HEK293 (cell line): ENCODE results near the gene PNCK.

Experiments
- SALL2 ChIP-seq: fragments of 450-650 bp; formaldehyde crosslinking; IDR thresholded peaks from 2 replicates; pipeline ENCODE4 v1.5.0; 2017; ENCODE audit warnings: missing biosample characterization, mild to moderate bottlenecking, missing genetic modification characterization, borderline replicate concordance
- SETDB1 ChIP-seq: IDR thresholded peaks from one replicate; pipeline ENCODE4 v1.6.1; 2017; ENCODE audit warnings: mild to moderate bottlenecking, low read length, moderate library complexity, mixed read lengths; ENCODE audit not compliant: insufficient read length
- ZNF16 ChIP-seq: fragments of 450-650 bp; formaldehyde crosslinking; IDR thresholded peaks from 2 replicates; pipeline ENCODE4 v1.5.1; 2016; ENCODE audit warnings: low read depth, missing biosample characterization, missing genetic modification characterization
- ZNF202 ChIP-seq: fragments of 450-650 bp; formaldehyde crosslinking; IDR thresholded peaks from 2 replicates; pipeline ENCODE4 v1.5.1; 2016; ENCODE audit warnings: missing biosample characterization, missing genetic modification characterization, borderline replicate concordance
- ZNF274 ChIP-seq, 2 experiments: fragments of 200-500 bp in 1 of 2; fragments of 450-650 bp in 1 of 2; sonication (Bioruptor generic) in 1 of 2; formaldehyde crosslinking in 1 of 2; IDR thresholded peaks; 2 replicates each; pipeline versions ENCODE4 v1.5.1 to v1.6.1; 2014 to 2016; ENCODE audit warnings: borderline replicate concordance in 1 of 2, inconsistent platforms in 1 of 2, low read length in 1 of 2, missing biosample characterization in 1 of 2, missing genetic modification characterization in 1 of 2
- ZNF777 ChIP-seq: fragments of 450-650 bp; formaldehyde crosslinking; IDR thresholded peaks from 2 replicates; pipeline ENCODE4 v1.5.1; 2017; ENCODE audit warnings: missing biosample characterization, missing genetic modification characterization, borderline replicate concordance
- ZNF792 ChIP-seq: fragments of 450-650 bp; formaldehyde crosslinking; IDR thresholded peaks from 2 replicates; pipeline ENCODE4 v1.5.1; 2016; ENCODE audit warnings: missing biosample characterization, missing genetic modification characterization
- TF ChIP-seq, protein P1 (sequence below): fragments of 450-650 bp; formaldehyde crosslinking; IDR thresholded peaks from 2 replicates; pipeline ENCODE4 v1.5.1; 2016; ENCODE audit warnings: missing biosample characterization, missing genetic modification characterization

DNA sequence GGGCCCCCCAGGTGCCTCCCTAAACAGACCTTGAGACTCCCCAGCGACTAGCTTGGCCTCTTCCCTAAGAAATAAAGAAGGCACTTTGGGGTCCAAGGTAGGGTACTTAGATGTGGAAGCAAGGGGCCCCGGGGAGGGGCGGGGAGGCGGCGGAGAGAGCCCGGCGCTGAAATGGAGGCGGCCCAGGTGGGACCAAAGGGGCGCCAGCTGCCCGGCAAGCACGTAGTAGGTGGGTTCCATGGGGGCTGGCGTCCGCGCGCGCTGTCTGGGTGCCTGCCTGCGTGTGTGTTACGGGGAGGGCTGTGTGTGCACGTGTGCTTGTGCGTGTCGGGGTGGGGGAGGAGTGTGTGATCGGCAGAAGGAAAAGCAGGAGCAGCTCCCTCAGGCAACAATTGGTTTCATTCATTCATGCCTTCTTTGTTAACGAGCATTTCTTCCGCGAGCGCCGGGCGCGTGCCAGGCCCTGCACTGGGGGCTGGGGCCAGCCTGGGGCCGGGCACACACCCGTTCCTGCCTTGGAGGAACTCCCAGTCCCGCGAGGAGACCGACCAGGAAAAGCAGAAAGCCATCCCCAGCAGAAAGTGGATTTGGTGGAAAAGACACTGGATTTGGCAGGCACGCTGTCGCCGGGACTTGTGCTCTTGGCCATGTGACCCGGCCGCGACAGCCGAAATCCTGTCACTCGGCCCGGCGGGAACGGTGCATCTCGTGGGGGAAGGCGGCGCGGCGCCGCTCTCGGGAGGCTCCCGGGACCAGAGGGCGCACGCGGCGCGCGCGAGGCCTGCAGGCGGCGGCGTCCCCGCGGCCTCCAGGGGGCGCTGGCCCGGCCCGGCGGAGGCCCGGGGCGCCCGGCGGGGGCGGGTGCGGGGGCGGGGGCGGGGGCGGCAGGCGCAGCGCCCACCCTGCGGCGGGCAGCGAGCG is 29.9 kb downstream of the PNCK start:
- TF ChIP-seq, protein P1, sequence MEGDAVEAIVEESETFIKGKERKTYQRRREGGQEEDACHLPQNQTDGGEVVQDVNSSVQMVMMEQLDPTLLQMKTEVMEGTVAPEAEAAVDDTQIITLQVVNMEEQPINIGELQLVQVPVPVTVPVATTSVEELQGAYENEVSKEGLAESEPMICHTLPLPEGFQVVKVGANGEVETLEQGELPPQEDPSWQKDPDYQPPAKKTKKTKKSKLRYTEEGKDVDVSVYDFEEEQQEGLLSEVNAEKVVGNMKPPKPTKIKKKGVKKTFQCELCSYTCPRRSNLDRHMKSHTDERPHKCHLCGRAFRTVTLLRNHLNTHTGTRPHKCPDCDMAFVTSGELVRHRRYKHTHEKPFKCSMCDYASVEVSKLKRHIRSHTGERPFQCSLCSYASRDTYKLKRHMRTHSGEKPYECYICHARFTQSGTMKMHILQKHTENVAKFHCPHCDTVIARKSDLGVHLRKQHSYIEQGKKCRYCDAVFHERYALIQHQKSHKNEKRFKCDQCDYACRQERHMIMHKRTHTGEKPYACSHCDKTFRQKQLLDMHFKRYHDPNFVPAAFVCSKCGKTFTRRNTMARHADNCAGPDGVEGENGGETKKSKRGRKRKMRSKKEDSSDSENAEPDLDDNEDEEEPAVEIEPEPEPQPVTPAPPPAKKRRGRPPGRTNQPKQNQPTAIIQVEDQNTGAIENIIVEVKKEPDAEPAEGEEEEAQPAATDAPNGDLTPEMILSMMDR (tag by site-specific recombination), result no peak
- TF ChIP-seq ZNF202 (tag by site-specific recombination) (no peak), ZNF792 (tag by site-specific recombination) (no peak), ZNF16 (tag by site-specific recombination) (no peak), ZNF777 (tag by site-specific recombination) (0 out of 2 replicates have a peak, but pooled peaks have one; percentile 29), SALL2 (tag by site-specific recombination) (no peak), SETDB1 (no peak), ZNF274 (IDR thresholded peaks at IDR 0.05; ENCODE audit: low read length) (no peak), ZNF274 (tag by site-specific recombination; IDR thresholded peaks at IDR 0.05; ENCODE audit: borderline replicate concordance) (no peak)
